Measurements from ENCODE around the gene CYSTM1.

GRCh38 chr5:140239461-140239860, 64.5 kb downstream of the CYSTM1 start:
- TF ChIP-seq CTCF (IDR thresholded peaks at IDR 0.05), result no peak
- no peak for TF ChIP-seq EP300 (IDR thresholded peaks at IDR 0.05)

All from sigmoid colon (tissue), 4 donors.